GM12878 (cell line): ENCODE measurements around the gene STAT4. TPM values are rescaled to one million over a fixed set of nuclear protein-coding genes. Genes with fewer than 3 reads are reported as not detected.

Experiments
- ATAC-seq: fragments of 200-7000 bp; cut with Tn5 transposase; 3 replicates; pipeline ENCODE4 v1.9.1; 2020; ENCODE audit warnings: mild to moderate bottlenecking, moderate library complexity
- BruUV-seq: library from RNA; stranded (reverse); fragments of 400-500 nt; replicated peaks from 2 replicates; lab custom pipeline; 2021; lab: Mats Ljungman, UMichigan
- CTCF ChIA-PET: fragments of 300-600 bp; sonication (Branson Sonifier 250); formaldehyde crosslinking; extraction: SDS; loops from one replicate; lab custom pipeline; 2021; ENCODE audit warnings: inconsistent platforms; lab: Yijun Ruan, JAX
- POLR2A ChIA-PET: fragments of 350-600 bp; formaldehyde crosslinking; extraction: SDS; loops from one replicate; lab custom pipeline; 2021; ENCODE audit warnings: inconsistent platforms; lab: Charles Lee
- RAD21 ChIA-PET: fragments of 300-600 bp; sonication (Branson Sonifier 250); formaldehyde crosslinking; loops from one replicate; lab custom pipeline; 2023; ENCODE audit warnings: antibody characterized with exemption; ENCODE audit not compliant: unreplicated experiment; lab: Charles Lee
- SMC1A ChIA-PET: fragments of 300-600 bp; sonication (Branson Sonifier 250); formaldehyde crosslinking; loops from one replicate; lab custom pipeline; 2023; ENCODE audit not compliant: unreplicated experiment, uncharacterized antibody; lab: Charles Lee
- DNase-seq: peaks from one replicate; pipeline ENCODE4 v3.0.0-alpha.2; 2011; ENCODE audit warnings: low read depth, low spot score
- FAIRE-seq: peaks from 3 replicates; lab custom pipeline; 2011; peaks lifted over from hg19 to GRCh38; lab: Jason Lieb, UNC
- H2AFZ ChIP-seq: 2 replicates; pipeline ENCODE4 v1.6.0; 2011; ENCODE audit warnings: low read depth, low read length, control low read depth; ENCODE audit not compliant: control insufficient read depth
- H3K27ac ChIP-seq: 2 replicates; pipeline ENCODE4 v1.5.1; 2011; ENCODE audit warnings: control low read depth; ENCODE audit not compliant: control insufficient read depth, insufficient read depth
- H3K27me3 ChIP-seq, 2 experiments: replicated peaks in 1 of 2; 2 replicates each; pipeline versions ENCODE4 v1.6.0 to v1.6.1; 2011; ENCODE audit warnings: low read length in 1 of 2; ENCODE audit not compliant: control insufficient read depth in 2 of 2, insufficient read depth in 2 of 2
- H3K36me3 ChIP-seq, 2 experiments: 2 replicates each; pipeline ENCODE4 v1.5.1; 2011; ENCODE audit warnings: low read length in 1 of 2; ENCODE audit not compliant: control insufficient read depth in 2 of 2, insufficient read depth in 2 of 2
- H3K4me1 ChIP-seq: 2 replicates; pipeline ENCODE4 v1.6.1; 2011; ENCODE audit warnings: mild to moderate bottlenecking, low read length, moderate library complexity, mixed read lengths; ENCODE audit not compliant: control insufficient read depth, insufficient read depth
- H3K4me2 ChIP-seq: 2 replicates; pipeline ENCODE4 v1.6.0; 2011; ENCODE audit warnings: control low read depth; ENCODE audit not compliant: control insufficient read depth, insufficient read depth
- H3K4me3 ChIP-seq: fragments of 200-600 bp; sonication (generic); 2 replicates; pipeline ENCODE4 v1.5.1; 2016
- H3K79me2 ChIP-seq: 2 replicates; pipeline ENCODE4 v1.6.0; 2011; ENCODE audit warnings: low read length; ENCODE audit not compliant: control insufficient read depth, insufficient read depth
- H3K9ac ChIP-seq: 2 replicates; pipeline ENCODE4 v1.8.0; 2011; ENCODE audit warnings: low read length, control low read depth, mixed read lengths; ENCODE audit not compliant: control insufficient read depth, insufficient read depth
- H3K9me3 ChIP-seq: replicated peaks from 3 replicates; pipeline ENCODE4 v1.5.1; 2011; ENCODE audit warnings: mild to moderate bottlenecking, low read length; ENCODE audit not compliant: control insufficient read depth, insufficient read depth
- H4K20me1 ChIP-seq: 2 replicates; pipeline ENCODE4 v1.6.0; 2011; ENCODE audit not compliant: control insufficient read depth, insufficient read depth
- ASH2L ChIP-seq: fragments of 300-600, 200-600 bp; sonication (generic); IDR thresholded peaks from 2 replicates; pipeline ENCODE4 v1.6.1; 2017; ENCODE audit warnings: low read depth, mild to moderate bottlenecking, borderline replicate concordance
- EGR1 ChIP-seq, 2 experiments: IDR thresholded peaks; 1 replicate in 1 of 2; 2 replicates in 1 of 2; pipeline ENCODE4 v1.6.1; 2011 to 2012; ENCODE audit warnings: low read depth in 2 of 2, low read length in 2 of 2, borderline replicate concordance in 1 of 2, mild to moderate bottlenecking in 1 of 2, moderate library complexity in 1 of 2
- LARP7 ChIP-seq: fragments of 450-650 bp; IDR thresholded peaks from 2 replicates; pipeline ENCODE4 v1.6.1; 2017; ENCODE audit warnings: mild to moderate bottlenecking
- NFYB ChIP-seq: IDR thresholded peaks from 2 replicates; pipeline ENCODE4 v1.6.1; 2011; ENCODE audit warnings: low read depth, mild to moderate bottlenecking, low read length, improper control_type of control experiment, moderate library complexity; ENCODE audit not compliant: insufficient read depth
- SPI1 ChIP-seq: IDR thresholded peaks from 2 replicates; pipeline ENCODE4 v1.6.1; 2011; ENCODE audit warnings: low read depth, mild to moderate bottlenecking, low read length, moderate library complexity, borderline replicate concordance; ENCODE audit not compliant: insufficient read depth
- TCF3 ChIP-seq: IDR thresholded peaks from 2 replicates; pipeline ENCODE4 v1.6.1; 2012; ENCODE audit warnings: low read depth, mild to moderate bottlenecking, low read length, borderline replicate concordance; ENCODE audit not compliant: insufficient read depth
- TCF7 ChIP-seq: IDR thresholded peaks from 2 replicates; pipeline ENCODE4 v1.6.1; 2014; ENCODE audit warnings: antibody characterized with exemption, borderline replicate concordance
- ZNF274 ChIP-seq: IDR thresholded peaks from one replicate; pipeline ENCODE4 v1.8.0; 2011; ENCODE audit not compliant: insufficient read length, insufficient read depth
- WGBS: methylation state at CpG from one replicate; pipeline ENCODE4 v1.1.6; 2016; ENCODE audit warnings: low lambda C conversion rate; ENCODE audit not compliant: insufficient replicate concordance, insufficient coverage; ENCODE audit errors: missing lambda C conversion rate; 5-methylcytosine and 5-hydroxymethylcytosine counted together
- in situ Hi-C: fragments of 300-500 bp; cut with MboI; formaldehyde crosslinking; loops from 9 replicates; pipeline ENCODE4 v1.14.3; 2018; ENCODE audit warnings: mixed read lengths
- intact Hi-C: fragments of 100-400 bp; cut with micrococcal nuclease; formaldehyde crosslinking; loops from one replicate; pipeline ENCODE4 v1.14.2; 2022; ENCODE audit not compliant: unreplicated experiment
- polyA plus RNA-seq, 11 experiments: library from polyadenylated mRNA; depleted of rRNA in 4 of 11; unstranded in 6 of 11; stranded (reverse) in 5 of 11; fragments of >200 nt; fragmentation: Nextera tagmentation in 4 of 11; fragmentation: Illumina TruSeq in 1 of 11; extraction: Ambion mirVana in 4 of 11; extraction: Trizol in 1 of 11; gene quantifications; 1 replicate in 1 of 11; 2 replicates in 10 of 11; pipeline versions ENCODE4 v1.2.1 to v1.2.3, GENCODE V29; 2011 to 2016; ENCODE audit warnings: inconsistent platforms in 2 of 11, missing spikeins in 2 of 11, low read depth in 1 of 11
- total RNA-seq, 4 experiments: library from RNA; depleted of rRNA in 3 of 4; stranded (reverse); fragments of >200 nt in 3 of 4; fragmentation: Illumina TruSeq in 1 of 4; extraction: Trizol in 1 of 4; gene quantifications; 2 replicates each; pipeline versions ENCODE4 v1.2.1 to v1.2.3, GENCODE V29; 2013 to 2021
- TF ChIP-seq, protein P1 (sequence below): fragments of 450-650 bp; IDR thresholded peaks from 2 replicates; pipeline ENCODE4 v1.6.1; 2017; ENCODE audit warnings: antibody characterized with exemption, mild to moderate bottlenecking, moderate library complexity
- TF ChIP-seq, protein P2 (sequence below): IDR thresholded peaks from 2 replicates; pipeline ENCODE4 v1.6.1; 2011; ENCODE audit warnings: low read depth, low read length, improper control_type of control experiment, borderline replicate concordance

The STAT4 gene
- total and polyA plus RNA-seq, 10 of the 15 experiments (the other 5 are each of a cell fraction or from before 2014, with no cell fraction given): 3.1 to 9.3 (median 7.1) TPM

DNA sequence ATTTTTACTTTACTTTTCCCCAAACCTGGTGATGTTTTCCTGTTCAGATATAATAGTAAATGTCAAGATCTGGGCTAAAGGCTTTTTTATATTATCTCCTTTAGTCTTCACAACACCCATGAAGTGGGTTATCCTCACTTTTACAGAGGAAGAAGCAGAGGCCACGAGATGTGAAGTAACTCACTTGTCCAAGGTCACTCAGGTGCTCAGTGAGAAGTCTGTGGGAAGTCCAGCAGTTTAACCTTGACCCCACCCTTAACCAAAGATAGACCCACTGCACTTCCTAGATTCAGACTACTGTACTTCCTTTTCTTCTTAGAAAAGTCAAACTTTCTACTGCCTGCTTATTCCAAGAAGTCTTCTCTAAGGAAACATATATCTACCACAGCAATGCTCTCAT is 80.5 kb downstream of the STAT4 start (continued):
- TF ChIP-seq EGR1 (IDR thresholded peaks at IDR 0.05; ENCODE audit: borderline replicate concordance in 1 of 2, low read depth in 2 of 2, low read length in 2 of 2): no peak
- no peak for TF ChIP-seq ZNF274
- TF ChIP-seq, protein P1, sequence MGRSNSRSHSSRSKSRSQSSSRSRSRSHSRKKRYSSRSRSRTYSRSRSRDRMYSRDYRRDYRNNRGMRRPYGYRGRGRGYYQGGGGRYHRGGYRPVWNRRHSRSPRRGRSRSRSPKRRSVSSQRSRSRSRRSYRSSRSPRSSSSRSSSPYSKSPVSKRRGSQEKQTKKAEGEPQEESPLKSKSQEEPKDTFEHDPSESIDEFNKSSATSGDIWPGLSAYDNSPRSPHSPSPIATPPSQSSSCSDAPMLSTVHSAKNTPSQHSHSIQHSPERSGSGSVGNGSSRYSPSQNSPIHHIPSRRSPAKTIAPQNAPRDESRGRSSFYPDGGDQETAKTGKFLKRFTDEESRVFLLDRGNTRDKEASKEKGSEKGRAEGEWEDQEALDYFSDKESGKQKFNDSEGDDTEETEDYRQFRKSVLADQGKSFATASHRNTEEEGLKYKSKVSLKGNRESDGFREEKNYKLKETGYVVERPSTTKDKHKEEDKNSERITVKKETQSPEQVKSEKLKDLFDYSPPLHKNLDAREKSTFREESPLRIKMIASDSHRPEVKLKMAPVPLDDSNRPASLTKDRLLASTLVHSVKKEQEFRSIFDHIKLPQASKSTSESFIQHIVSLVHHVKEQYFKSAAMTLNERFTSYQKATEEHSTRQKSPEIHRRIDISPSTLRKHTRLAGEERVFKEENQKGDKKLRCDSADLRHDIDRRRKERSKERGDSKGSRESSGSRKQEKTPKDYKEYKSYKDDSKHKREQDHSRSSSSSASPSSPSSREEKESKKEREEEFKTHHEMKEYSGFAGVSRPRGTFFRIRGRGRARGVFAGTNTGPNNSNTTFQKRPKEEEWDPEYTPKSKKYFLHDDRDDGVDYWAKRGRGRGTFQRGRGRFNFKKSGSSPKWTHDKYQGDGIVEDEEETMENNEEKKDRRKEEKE: no peak
- TF ChIP-seq ASH2L: no peak
- TF ChIP-seq, protein P2, sequence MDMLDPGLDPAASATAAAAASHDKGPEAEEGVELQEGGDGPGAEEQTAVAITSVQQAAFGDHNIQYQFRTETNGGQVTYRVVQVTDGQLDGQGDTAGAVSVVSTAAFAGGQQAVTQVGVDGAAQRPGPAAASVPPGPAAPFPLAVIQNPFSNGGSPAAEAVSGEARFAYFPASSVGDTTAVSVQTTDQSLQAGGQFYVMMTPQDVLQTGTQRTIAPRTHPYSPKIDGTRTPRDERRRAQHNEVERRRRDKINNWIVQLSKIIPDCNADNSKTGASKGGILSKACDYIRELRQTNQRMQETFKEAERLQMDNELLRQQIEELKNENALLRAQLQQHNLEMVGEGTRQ: no peak
- no peak for TF ChIP-seq TCF7

DNA sequence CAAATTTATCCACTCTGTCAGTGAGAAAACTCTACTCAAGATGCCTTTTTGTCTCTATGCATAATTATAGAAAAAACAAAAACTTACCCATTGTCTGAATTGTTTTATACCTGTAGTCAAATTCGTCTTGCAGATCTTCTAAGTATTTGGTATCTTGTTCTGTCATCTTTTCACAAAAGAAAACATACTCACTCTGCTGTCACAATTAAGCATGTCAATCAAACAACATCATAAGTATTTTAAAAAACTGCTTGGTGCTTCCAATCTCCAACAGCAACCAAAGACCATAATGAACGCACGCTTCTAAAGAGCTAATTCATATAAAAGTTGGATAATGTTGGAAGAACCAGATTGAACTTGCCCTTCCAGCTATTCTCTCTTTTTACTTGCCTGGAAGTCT is 81.2 kb downstream of the STAT4 start:
- no TSS peak for BruUV-seq
- H3K4me1 ChIP-seq: no peaks in the 10 kb centered on the region
- H3K79me2 ChIP-seq: no peaks in the 10 kb centered on the region
- POLR2A ChIA-PET: no interaction called here
- no peak overlapping the region for H2AFZ ChIP-seq
- no peak for FAIRE-seq
- H3K4me3 ChIP-seq: no peak overlapping the region
- no peak overlapping the region for H3K4me2 ChIP-seq
- peaks cover 0 to 3% of the 10 kb centered on the region in 2 experiments; a peak in 1 of 4 replicates for H3K27me3 ChIP-seq
- TF ChIP-seq TCF3 (no peak), LARP7 (no peak), NFYB (no peak), SPI1 (no peak)
- TF ChIP-seq, protein P1: no peak
- TF ChIP-seq, all 136 proteins: peak for 0
- Histone ChIP-seq H3K36me3 (no peaks in the 10 kb centered on the region), H3K27ac (no peak overlapping the region), H3K9ac (no peak overlapping the region), H3K9me3 (no peaks in the 10 kb centered on the region), H4K20me1 (no peaks in the 10 kb centered on the region)
- SMC1A ChIA-PET: interaction anchor here (0.7 to 2.9 kb wide), 4 partner anchors 17 to 203 kb away, joined by 3 to 20 read pairs (median 8); no protein-coding TSS in a partner anchor
- RAD21 ChIA-PET: no interaction called here
- in situ Hi-C loops (no loop called here), intact Hi-C loops (no loop called here)
- CTCF ChIA-PET: interaction anchor here (0.9 to 2.7 kb wide), 3 partner anchors 17 to 86 kb away, joined by 3 to 14 read pairs (median 5); no protein-coding TSS in a partner anchor
- no peak for ATAC-seq
- DNase-seq: no peak
- WGBS: 55% methylated on average over 3 of the region's 3 CpGs
